C1 segment of cervical spinal cord (tissue), 14 donors: ENCODE measurements around the gene TMUB1.
A peak's percentile ranks its signal among the peaks of the same experiment; 100 is the strongest.

ENCODE experiments used
- DNase-seq, 14 donors: peaks; one replicate each; lab custom pipeline; 2025; lab: John Stamatoyannopoulos, UW

TMUB1 gene

GRCh38 chr7:151121380-151122170 lies 38.3 kb upstream of the TMUB1 start:
- no peak for DNase-seq

GRCh38 chr7:151120896-151121295 lies 37.6 kb upstream of the TMUB1 start:
- peak in 10 of 14 donors; percentile 11 to 81 (median 32) for DNase-seq

- DNase-seq: no peak
Measured at GRCh38 chr7:151119902-151120301, 36.6 kb upstream of the TMUB1 start.

GRCh38 chr7:151119055-151119415 lies 35.7 kb upstream of the TMUB1 start:
- DNase-seq: no peak

- DNase-seq: no peak
Measured at GRCh38 chr7:151118108-151119054, 35.1 kb upstream of the TMUB1 start.

- DNase-seq: no peak
Measured at GRCh38 chr7:151117565-151117964, 34.3 kb upstream of the TMUB1 start.

- DNase-seq: no peak
Measured at GRCh38 chr7:151116603-151117440, 33.5 kb upstream of the TMUB1 start.

GRCh38 chr7:151115836-151116418 lies 32.6 kb upstream of the TMUB1 start:
- DNase-seq: no peak

- DNase-seq: no peak
Measured at GRCh38 chr7:151115121-151115835, 32.0 kb upstream of the TMUB1 start.

- no peak for DNase-seq
Measured at GRCh38 chr7:151114151-151115090, 31.1 kb upstream of the TMUB1 start.

- DNase-seq: peak in 1 of 14 donors; percentile 12
Measured at GRCh38 chr7:151113344-151114150, 30.3 kb upstream of the TMUB1 start.

GRCh38 chr7:151110941-151111645 lies 27.8 kb upstream of the TMUB1 start:
- peak in 12 of 14 donors; percentile 20 to 74 (median 47) for DNase-seq

- DNase-seq: no peak
Measured at GRCh38 chr7:151110236-151110940, 27.1 kb upstream of the TMUB1 start.

GRCh38 chr7:151109094-151110048 lies 26.1 kb upstream of the TMUB1 start:
- no peak for DNase-seq

GRCh38 chr7:151107882-151108281 lies 24.6 kb upstream of the TMUB1 start:
- DNase-seq: peak in 1 of 14 donors; percentile 55
